GM10248 (cell line): ENCODE measurements around the gene CFAP44.
A peak's percentile ranks its signal among the peaks of the same experiment; 100 is the strongest.

ENCODE experiments used
- CTCF ChIA-PET: fragments of 300-600 bp; sonication (Branson Sonifier 250); formaldehyde crosslinking; extraction: SDS; loops from one replicate; lab custom pipeline; 2021; ENCODE audit warnings: antibody characterized with exemption; lab: Yijun Ruan, JAX
- POLR2A ChIA-PET: fragments of 350-650 bp; sonication (Branson Sonifier 250); formaldehyde crosslinking; extraction: SDS; loops from one replicate; lab custom pipeline; 2020; ENCODE audit warnings: antibody characterized with exemption; lab: Yijun Ruan, JAX
- DNase-seq: peaks from one replicate; pipeline ENCODE4 v3.0.0; 2012; ENCODE audit errors: extremely low spot score
- CTCF ChIP-seq: IDR thresholded peaks from 2 replicates; pipeline ENCODE4 v1.5.1; 2012; ENCODE audit warnings: mild to moderate bottlenecking, low read depth; ENCODE audit errors: extremely low read depth, missing control alignments, control extremely low read depth

The CFAP44 gene

GRCh38 chr3:113436809-113437208 is 4.5 kb downstream of the CFAP44 start:
- CTCF ChIA-PET: no interaction called here

GRCh38 chr3:113431811-113432210 is 9.5 kb downstream of the CFAP44 start:
- DNase-seq: no peak
- ChIA-PET POLR2A (no interaction called here), CTCF (interaction anchor here (0.8 kb wide), 1 partner anchor 49 kb away, joined by 3 read pairs; no protein-coding TSS in a partner anchor)
- TF ChIP-seq CTCF: no peak

More at GRCh38 chr3:113436809-113437208, 4.5 kb downstream of the CFAP44 start:
- POLR2A ChIA-PET: no interaction called here
- no peak for TF ChIP-seq CTCF
- no peak for DNase-seq

GRCh38 chr3:113428581-113428980 is 12.7 kb downstream of the CFAP44 start:
- TF ChIP-seq CTCF: no peak

GRCh38 chr3:113423699-113424098 is 17.6 kb downstream of the CFAP44 start:
- DNase-seq: no peak
- no peak for TF ChIP-seq CTCF
- POLR2A ChIA-PET: no interaction called here
- CTCF ChIA-PET: no interaction called here

More at GRCh38 chr3:113428581-113428980, 12.7 kb downstream of the CFAP44 start:
- DNase-seq: no peak
- ChIA-PET CTCF (no interaction called here), POLR2A (no interaction called here)

GRCh38 chr3:113421082-113421481 is 20.2 kb downstream of the CFAP44 start:
- TF ChIP-seq CTCF: no peak
- DNase-seq: no peak
- CTCF ChIA-PET: no interaction called here
- POLR2A ChIA-PET: no interaction called here

GRCh38 chr3:113409676-113410075 is 31.6 kb downstream of the CFAP44 start:
- ChIA-PET CTCF (no interaction called here), POLR2A (no interaction called here)
- no peak for TF ChIP-seq CTCF

GRCh38 chr3:113405180-113405579 is 36.1 kb downstream of the CFAP44 start:
- ChIA-PET POLR2A (no interaction called here), CTCF (interaction anchor here (2.0 kb wide), 1 partner anchor 11 kb away, joined by 5 read pairs; no protein-coding TSS in a partner anchor)
- DNase-seq: peak; percentile 10
- no peak for TF ChIP-seq CTCF

More at GRCh38 chr3:113409676-113410075, 31.6 kb downstream of the CFAP44 start:
- DNase-seq: no peak
